K562 (cell line): Measurements from ENCODE around the gene SERPIND1. TPM values are rescaled to one million over a fixed set of nuclear protein-coding genes. Genes with fewer than 3 reads are reported as not detected.

Source experiments
- ATAC-seq: fragments of 200-7000 bp; cut with Tn5 transposase; 3 replicates; pipeline ENCODE4 v1.9.1; 2020; ENCODE audit warnings: moderate library complexity
- BruUV-seq: library from RNA; stranded (reverse); fragments of 400-500 nt; replicated peaks from 2 replicates; lab custom pipeline; 2021; lab: Mats Ljungman, UMichigan
- CTCF ChIA-PET: fragments of 300-600 bp; formaldehyde crosslinking; extraction: SDS; loops from one replicate; lab custom pipeline; 2021; ENCODE audit warnings: low intra/inter-chr PET ratio; lab: Yijun Ruan, JAX
- POLR2A ChIA-PET: fragments of 300-600, 350-650 bp; sonication (Branson Sonifier 250); formaldehyde crosslinking; extraction: SDS; loops from one replicate; lab custom pipeline; 2021; ENCODE audit warnings: antibody characterized with exemption, inconsistent platforms; lab: Yijun Ruan, JAX
- DNase-seq, 4 experiments: peaks; one replicate each; pipeline versions ENCODE4 v3.0.0 to v3.0.0-alpha.2; 2011 to 2018; ENCODE audit warnings: low spot score in 3 of 4, mixed read lengths in 3 of 4; ENCODE audit errors: extremely low read depth in 1 of 4
- FAIRE-seq: peaks from 2 replicates; lab custom pipeline; 2011; peaks lifted over from hg19 to GRCh38; lab: Jason Lieb, UNC
- H2AFZ ChIP-seq: 2 replicates; pipeline ENCODE4 v1.6.0; 2011; ENCODE audit warnings: low read depth, low read length, control low read depth, inconsistent platforms
- H3K27ac ChIP-seq: fragments of 200-600 bp; 3 replicates; pipeline ENCODE4 v1.8.0; 2011; ENCODE audit warnings: low read depth, mild to moderate bottlenecking, control low read depth, inconsistent platforms, low read length, moderate library complexity, mixed read lengths; ENCODE audit errors: extremely low read depth
- H3K27me3 ChIP-seq, 2 experiments: fragments of 300-600 bp in 1 of 2; 2 replicates in 1 of 2; 3 replicates in 1 of 2; pipeline versions ENCODE4 v1.6.0 to v1.8.0; 2011; ENCODE audit warnings: inconsistent platforms in 2 of 2, low read length in 2 of 2, mild to moderate bottlenecking in 1 of 2, mixed read lengths in 1 of 2, moderate library complexity in 1 of 2; ENCODE audit not compliant: control insufficient read depth in 2 of 2, insufficient read depth in 2 of 2
- H3K36me3 ChIP-seq: fragments of 300-600 bp; 3 replicates; pipeline ENCODE4 v1.8.0; 2011; ENCODE audit warnings: mild to moderate bottlenecking, low read length, inconsistent platforms; ENCODE audit not compliant: control insufficient read depth, insufficient read depth
- H3K4me1 ChIP-seq, 2 experiments: fragments of 200-600 bp in 1 of 2; replicated peaks in 1 of 2; 2 replicates in 1 of 2; 3 replicates in 1 of 2; pipeline versions ENCODE4 v1.5.1 to v1.8.0; 2011; ENCODE audit warnings: inconsistent platforms in 2 of 2, low read length in 2 of 2, mild to moderate bottlenecking in 1 of 2, mixed read lengths in 1 of 2, moderate library complexity in 1 of 2; ENCODE audit not compliant: control insufficient read depth in 2 of 2, insufficient read depth in 2 of 2
- H3K4me2 ChIP-seq: 2 replicates; pipeline ENCODE4 v1.6.1; 2011; ENCODE audit warnings: low read length, control low read depth, inconsistent platforms, mixed read lengths; ENCODE audit not compliant: insufficient read depth
- H3K4me3 ChIP-seq: fragments of 200-600 bp; sonication (generic), shearing (Covaris generic); 2 replicates; pipeline ENCODE4 v1.5.1; 2016; ENCODE audit warnings: control low read depth, inconsistent platforms
- H3K79me2 ChIP-seq: fragments of 200-600 bp; 3 replicates; pipeline ENCODE4 v1.8.0; 2011; ENCODE audit warnings: low read length, inconsistent platforms; ENCODE audit not compliant: control insufficient read depth, insufficient read depth
- H3K9ac ChIP-seq, 2 experiments: 2 replicates each; pipeline versions ENCODE4 v1.6.0 to v1.6.1; 2011; ENCODE audit warnings: low read depth in 2 of 2, low read length in 2 of 2, control low read depth in 1 of 2, inconsistent platforms in 1 of 2, mild to moderate bottlenecking in 1 of 2, mixed read lengths in 1 of 2; ENCODE audit not compliant: insufficient read depth in 1 of 2
- H3K9me1 ChIP-seq: one replicate; pipeline ENCODE4 v1.6.0; 2011; ENCODE audit warnings: inconsistent platforms, mild to moderate bottlenecking, low read length, moderate library complexity; ENCODE audit not compliant: control insufficient read depth, insufficient read depth
- H3K9me3 ChIP-seq: replicated peaks from 2 replicates; pipeline ENCODE4 v1.5.1; 2011; ENCODE audit warnings: low read depth, low read length, inconsistent platforms; ENCODE audit not compliant: control insufficient read depth, insufficient read depth
- H4K20me1 ChIP-seq: replicated peaks from 2 replicates; pipeline ENCODE4 v1.6.1; 2011; ENCODE audit warnings: low read length, inconsistent platforms, mixed read lengths; ENCODE audit not compliant: control insufficient read depth, insufficient read depth
- DPF2 ChIP-seq: fragments of 450-650 bp; IDR thresholded peaks from 2 replicates; pipeline ENCODE4 v1.6.1; 2016
- GTF2E2 ChIP-seq: fragments of 200-800 bp; sonication (Bioruptor generic); IDR thresholded peaks from 2 replicates; pipeline ENCODE4 v1.6.1; 2016; ENCODE audit warnings: missing genetic modification characterization, missing compliant biosample characterization
- NCOR1 ChIP-seq: fragments of 450-650 bp; IDR thresholded peaks from 2 replicates; pipeline ENCODE4 v1.6.1; 2016; ENCODE audit warnings: mild to moderate bottlenecking, moderate library complexity
- PCBP1 ChIP-seq: fragments of 200-400 bp; formaldehyde crosslinking; IDR thresholded peaks from 2 replicates; pipeline ENCODE4 v1.6.1; 2018; ENCODE audit warnings: mild to moderate bottlenecking, low read depth, low read length; ENCODE audit not compliant: poor library complexity, severe bottlenecking
- SLC30A9 ChIP-seq: fragments of 250-450 bp; sonication (Bioruptor Pico); IDR thresholded peaks from 2 replicates; pipeline ENCODE4 v1.8.0; 2022; ENCODE audit warnings: mild to moderate bottlenecking, moderate library complexity
- ZNF3 ChIP-seq: fragments of 250-450 bp; sonication (Bioruptor Pico); IDR thresholded peaks from 2 replicates; pipeline ENCODE4 v1.5.0; 2021; ENCODE audit warnings: mild to moderate bottlenecking, moderate library complexity
- ZNF445 ChIP-seq: fragments of 250-450 bp; sonication (Bioruptor Pico); IDR thresholded peaks from 2 replicates; pipeline ENCODE4 v1.4.0; 2020; ENCODE audit warnings: low read depth, mild to moderate bottlenecking, moderate library complexity
- WGBS: fragments of 100-300 bp; shearing (Covaris generic); methylation state at CpG from one replicate; pipeline ENCODE4 v1.1.6; 2016; ENCODE audit warnings: low coverage, mixed read lengths; ENCODE audit not compliant: insufficient coverage; ENCODE audit errors: missing lambda C conversion rate; 5-methylcytosine and 5-hydroxymethylcytosine counted together
- in situ Hi-C: fragments of 300-500 bp; cut with MboI; formaldehyde crosslinking; loops from 4 replicates; pipeline ENCODE4 v1.15.0; 2018; ENCODE audit warnings: inconsistent platforms, mixed read lengths
- intact Hi-C: fragments of 100-400 bp; cut with micrococcal nuclease; formaldehyde crosslinking; loops from 2 replicates; pipeline ENCODE4 v1.14.2; 2022
- polyA plus RNA-seq, 8 experiments: library from polyadenylated mRNA; depleted of rRNA in 4 of 8; stranded (reverse) in 5 of 8; unstranded in 3 of 8; fragments of >200 nt; fragmentation: Nextera tagmentation in 2 of 8; fragmentation: Illumina TruSeq in 1 of 8; extraction: Ambion mirVana in 2 of 8; extraction: Trizol in 1 of 8; gene quantifications; 2 replicates each; pipeline versions ENCODE4 v1.2.1 to v1.2.3, GENCODE V29; 2011 to 2014; ENCODE audit warnings: inconsistent platforms in 1 of 8, missing spikeins in 1 of 8
- total RNA-seq, 7 experiments: library from RNA; depleted of rRNA in 6 of 7; stranded (reverse); fragments of >200 nt in 6 of 7; fragmentation: Illumina TruSeq in 2 of 7; extraction: Trizol in 2 of 7; gene quantifications; 2 replicates each; pipeline versions ENCODE4 v1.2.1 to v1.2.3, GENCODE V29; 2011 to 2021; ENCODE audit warnings: low replicate concordance in 1 of 7
- TF ChIP-seq, protein P1 (sequence below): fragments of 250-450 bp; sonication (Bioruptor Pico); IDR thresholded peaks from 2 replicates; pipeline ENCODE4 v1.8.0; 2021; ENCODE audit warnings: moderate library complexity, mild to moderate bottlenecking, inconsistent platforms
- TF ChIP-seq, protein P2 (sequence below): sonication (generic); formaldehyde crosslinking; IDR thresholded peaks from 2 replicates; pipeline ENCODE4 v1.8.0; 2022; ENCODE audit warnings: missing genetic modification reagents, mild to moderate bottlenecking, borderline replicate concordance
- TF ChIP-seq, protein P3 (sequence below): fragments of 250-450 bp; sonication (Bioruptor Pico); IDR thresholded peaks from 2 replicates; pipeline ENCODE4 v1.4.0; 2020
- TF ChIP-seq, protein P4 (sequence below), 2 experiments: fragments of 450-650 bp in 1 of 2; IDR thresholded peaks; 2 replicates each; pipeline ENCODE4 v1.6.1; 2011 to 2017; ENCODE audit warnings: low read depth in 2 of 2, antibody characterized with exemption in 1 of 2, borderline replicate concordance in 1 of 2, low read length in 1 of 2, mild to moderate bottlenecking in 1 of 2, mixed read lengths in 1 of 2; ENCODE audit not compliant: control insufficient read depth in 1 of 2
- TF ChIP-seq, protein P5 (sequence below): fragments of 250-450 bp; sonication (Bioruptor Pico); IDR thresholded peaks from 2 replicates; pipeline ENCODE4 v1.8.0; 2022; ENCODE audit warnings: inconsistent platforms, mild to moderate bottlenecking, moderate library complexity, borderline replicate concordance

SERPIND1 gene
- total and polyA plus RNA-seq, 9 of the 15 experiments (the other 6 are each of a cell fraction or from before 2014, with no cell fraction given): 0.04 to 0.11 (median 0.09) TPM; not detected in 6

DNA sequence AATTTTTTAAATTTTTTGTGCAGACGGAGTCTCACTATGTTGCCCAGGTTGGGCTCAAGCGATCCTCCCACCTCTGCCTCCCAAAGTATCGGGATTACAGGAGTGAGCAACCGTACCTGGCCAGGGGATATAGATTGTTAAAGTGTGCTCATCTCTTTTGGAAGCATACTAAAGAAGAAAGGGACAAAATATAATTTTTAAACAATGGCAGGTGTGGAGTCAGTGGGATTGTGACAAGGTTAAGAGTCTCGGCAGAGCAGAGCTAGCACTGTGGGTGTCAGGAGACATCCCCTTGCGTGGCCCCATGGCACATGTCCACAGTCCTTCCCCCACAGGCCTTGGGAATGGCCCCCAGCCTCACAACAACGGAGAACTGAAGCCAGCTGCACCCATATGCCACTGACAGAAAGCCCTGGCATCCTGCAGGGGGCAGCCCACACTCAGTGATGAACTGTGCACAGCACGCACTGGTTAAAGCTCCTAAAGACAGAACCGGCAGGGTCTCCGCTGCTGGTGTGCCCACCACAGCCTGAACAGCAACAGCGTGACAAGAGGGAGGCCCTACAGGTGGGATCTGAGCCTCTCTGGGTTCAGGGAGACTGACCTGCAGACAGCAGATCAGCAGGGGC is 29.9 kb downstream of the SERPIND1 start:
- H3K4me3 ChIP-seq: no peak overlapping the region
- intact Hi-C loops (loop anchor here (1.0 to 5.0 kb wide), 5 partner anchors 63 to 198 kb away; partner anchors contain the start of genes CRKL and THAP7), in situ Hi-C loops (no loop called here)
- no TSS peak for BruUV-seq
- DNase-seq: peak; percentile 78 to 84 (median 84)
- peak; percentile 11 for FAIRE-seq
- H3K9me1 ChIP-seq: no peaks in the 10 kb centered on the region
- ATAC-seq: peak; percentile 89
- peaks cover 8% of the 10 kb centered on the region; the same call in 1 of the 2 replicates for H4K20me1 ChIP-seq
- no peak overlapping the region for H3K4me2 ChIP-seq
- ChIA-PET CTCF (interaction anchor here (1.2 to 3.8 kb wide), 3 partner anchors 49 to 114 kb away, joined by 3 to 27 read pairs (median 3); partner anchors contain the start of gene CRKL), POLR2A (interaction anchor here (0.6 to 15.3 kb wide), 17 partner anchors 8 to 184 kb away, joined by 3 to 172 read pairs (median 4); no protein-coding TSS in a partner anchor)
- H3K9ac ChIP-seq: peak overlapping the region in 1 of 2 experiments; percentile 48; a peak in 1 of 4 replicates
- H3K79me2 ChIP-seq: no peaks in the 10 kb centered on the region
- WGBS: 70% methylated on average over 11 of the region's 11 CpGs
- H3K27ac ChIP-seq: no peak overlapping the region
- H3K4me1 ChIP-seq: peaks cover 3 to 13% of the 10 kb centered on the region in 2 experiments; a peak in 3 of 5 replicates
- peaks cover 86% of the 10 kb centered on the region for H3K36me3 ChIP-seq
- H2AFZ ChIP-seq: no peak overlapping the region
- no peaks in the 10 kb centered on the region for H3K27me3 ChIP-seq
- H3K9me3 ChIP-seq: no peaks in the 10 kb centered on the region
- TF ChIP-seq ZNF445 (no peak), DPF2 (no peak), GTF2E2 (tag) (no peak), PCBP1 (no peak), NCOR1 (no peak), SLC30A9 (no peak), ZNF3 (CRISPR knock-in tag) (no peak)
- TF ChIP-seq, protein P1, sequence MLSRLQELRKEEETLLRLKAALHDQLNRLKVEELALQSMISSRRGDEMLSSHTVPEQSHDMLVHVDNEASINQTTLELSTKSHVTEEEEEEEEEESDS (CRISPR knock-in tag): no peak
- TF ChIP-seq, protein P2, sequence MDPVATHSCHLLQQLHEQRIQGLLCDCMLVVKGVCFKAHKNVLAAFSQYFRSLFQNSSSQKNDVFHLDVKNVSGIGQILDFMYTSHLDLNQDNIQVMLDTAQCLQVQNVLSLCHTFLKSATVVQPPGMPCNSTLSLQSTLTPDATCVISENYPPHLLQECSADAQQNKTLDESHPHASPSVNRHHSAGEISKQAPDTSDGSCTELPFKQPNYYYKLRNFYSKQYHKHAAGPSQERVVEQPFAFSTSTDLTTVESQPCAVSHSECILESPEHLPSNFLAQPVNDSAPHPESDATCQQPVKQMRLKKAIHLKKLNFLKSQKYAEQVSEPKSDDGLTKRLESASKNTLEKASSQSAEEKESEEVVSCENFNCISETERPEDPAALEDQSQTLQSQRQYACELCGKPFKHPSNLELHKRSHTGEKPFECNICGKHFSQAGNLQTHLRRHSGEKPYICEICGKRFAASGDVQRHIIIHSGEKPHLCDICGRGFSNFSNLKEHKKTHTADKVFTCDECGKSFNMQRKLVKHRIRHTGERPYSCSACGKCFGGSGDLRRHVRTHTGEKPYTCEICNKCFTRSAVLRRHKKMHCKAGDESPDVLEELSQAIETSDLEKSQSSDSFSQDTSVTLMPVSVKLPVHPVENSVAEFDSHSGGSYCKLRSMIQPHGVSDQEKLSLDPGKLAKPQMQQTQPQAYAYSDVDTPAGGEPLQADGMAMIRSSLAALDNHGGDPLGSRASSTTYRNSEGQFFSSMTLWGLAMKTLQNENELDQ: peak; percentile 88; the same call in 1 of the 2 replicates
- TF ChIP-seq, protein P3, sequence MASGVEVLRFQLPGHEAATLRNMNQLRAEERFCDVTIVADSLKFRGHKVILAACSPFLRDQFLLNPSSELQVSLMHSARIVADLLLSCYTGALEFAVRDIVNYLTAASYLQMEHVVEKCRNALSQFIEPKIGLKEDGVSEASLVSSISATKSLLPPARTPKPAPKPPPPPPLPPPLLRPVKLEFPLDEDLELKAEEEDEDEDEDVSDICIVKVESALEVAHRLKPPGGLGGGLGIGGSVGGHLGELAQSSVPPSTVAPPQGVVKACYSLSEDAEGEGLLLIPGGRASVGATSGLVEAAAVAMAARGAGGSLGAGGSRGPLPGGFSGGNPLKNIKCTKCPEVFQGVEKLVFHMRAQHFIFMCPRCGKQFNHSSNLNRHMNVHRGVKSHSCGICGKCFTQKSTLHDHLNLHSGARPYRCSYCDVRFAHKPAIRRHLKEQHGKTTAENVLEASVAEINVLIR: no peak
- TF ChIP-seq, protein P4, sequence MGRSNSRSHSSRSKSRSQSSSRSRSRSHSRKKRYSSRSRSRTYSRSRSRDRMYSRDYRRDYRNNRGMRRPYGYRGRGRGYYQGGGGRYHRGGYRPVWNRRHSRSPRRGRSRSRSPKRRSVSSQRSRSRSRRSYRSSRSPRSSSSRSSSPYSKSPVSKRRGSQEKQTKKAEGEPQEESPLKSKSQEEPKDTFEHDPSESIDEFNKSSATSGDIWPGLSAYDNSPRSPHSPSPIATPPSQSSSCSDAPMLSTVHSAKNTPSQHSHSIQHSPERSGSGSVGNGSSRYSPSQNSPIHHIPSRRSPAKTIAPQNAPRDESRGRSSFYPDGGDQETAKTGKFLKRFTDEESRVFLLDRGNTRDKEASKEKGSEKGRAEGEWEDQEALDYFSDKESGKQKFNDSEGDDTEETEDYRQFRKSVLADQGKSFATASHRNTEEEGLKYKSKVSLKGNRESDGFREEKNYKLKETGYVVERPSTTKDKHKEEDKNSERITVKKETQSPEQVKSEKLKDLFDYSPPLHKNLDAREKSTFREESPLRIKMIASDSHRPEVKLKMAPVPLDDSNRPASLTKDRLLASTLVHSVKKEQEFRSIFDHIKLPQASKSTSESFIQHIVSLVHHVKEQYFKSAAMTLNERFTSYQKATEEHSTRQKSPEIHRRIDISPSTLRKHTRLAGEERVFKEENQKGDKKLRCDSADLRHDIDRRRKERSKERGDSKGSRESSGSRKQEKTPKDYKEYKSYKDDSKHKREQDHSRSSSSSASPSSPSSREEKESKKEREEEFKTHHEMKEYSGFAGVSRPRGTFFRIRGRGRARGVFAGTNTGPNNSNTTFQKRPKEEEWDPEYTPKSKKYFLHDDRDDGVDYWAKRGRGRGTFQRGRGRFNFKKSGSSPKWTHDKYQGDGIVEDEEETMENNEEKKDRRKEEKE (IDR thresholded peaks at IDR 0.05; ENCODE audit: borderline replicate concordance in 1 of 2, control insufficient read depth in 1 of 2, low read depth in 2 of 2, low read length in 1 of 2): no peak
- TF ChIP-seq, protein P5, sequence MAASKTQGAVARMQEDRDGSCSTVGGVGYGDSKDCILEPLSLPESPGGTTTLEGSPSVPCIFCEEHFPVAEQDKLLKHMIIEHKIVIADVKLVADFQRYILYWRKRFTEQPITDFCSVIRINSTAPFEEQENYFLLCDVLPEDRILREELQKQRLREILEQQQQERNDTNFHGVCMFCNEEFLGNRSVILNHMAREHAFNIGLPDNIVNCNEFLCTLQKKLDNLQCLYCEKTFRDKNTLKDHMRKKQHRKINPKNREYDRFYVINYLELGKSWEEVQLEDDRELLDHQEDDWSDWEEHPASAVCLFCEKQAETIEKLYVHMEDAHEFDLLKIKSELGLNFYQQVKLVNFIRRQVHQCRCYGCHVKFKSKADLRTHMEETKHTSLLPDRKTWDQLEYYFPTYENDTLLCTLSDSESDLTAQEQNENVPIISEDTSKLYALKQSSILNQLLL: no peak
